ENCODE measurements around the gene MESD.
A peak's percentile ranks its signal among the peaks of the same experiment; 100 is the strongest.

The MESD gene

GRCh38 chr15:80937718-80938117 is 51.9 kb downstream of the MESD start:
- no peak for DNase-seq (ENCODE audit: low read depth)

DNA sequence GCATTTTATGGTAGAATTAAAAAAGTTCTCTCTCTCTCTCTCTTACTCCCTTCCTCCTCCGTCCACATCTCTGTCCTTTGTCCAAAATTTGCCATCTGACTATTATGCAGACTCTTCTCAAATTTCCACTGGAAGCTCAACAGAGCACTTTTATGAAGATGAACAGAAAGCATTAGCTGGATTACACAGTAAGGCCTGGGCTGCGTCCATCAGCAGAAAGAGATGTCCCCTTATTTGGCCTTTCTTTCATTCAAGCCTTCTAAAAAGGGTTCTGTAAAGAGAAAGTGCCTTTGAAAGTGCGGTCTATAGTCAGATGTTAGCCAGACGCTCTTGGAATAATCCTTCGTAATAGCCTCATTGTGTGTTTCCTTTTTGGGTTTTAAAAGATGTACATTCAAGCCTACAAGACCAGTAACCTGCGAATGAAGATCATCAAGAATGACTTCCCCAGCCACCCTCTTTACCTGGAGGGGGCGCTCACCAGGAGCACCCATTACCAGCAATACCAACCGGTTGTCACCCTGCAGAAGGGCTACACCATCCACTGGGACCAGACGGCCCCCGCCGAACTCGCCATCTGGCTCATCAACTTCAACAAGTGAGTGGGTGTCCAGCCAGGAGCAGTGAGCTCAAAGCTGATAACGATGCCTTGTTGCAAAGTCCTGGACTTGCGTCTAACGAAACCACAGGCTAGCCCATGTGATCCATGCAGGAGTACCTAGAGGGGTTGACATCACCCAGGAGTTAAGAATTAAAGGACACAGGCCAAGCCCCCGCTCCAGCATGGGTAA is 53.1 kb downstream of the MESD start:
- no peak for DNase-seq (ENCODE audit: low read depth)

DNA sequence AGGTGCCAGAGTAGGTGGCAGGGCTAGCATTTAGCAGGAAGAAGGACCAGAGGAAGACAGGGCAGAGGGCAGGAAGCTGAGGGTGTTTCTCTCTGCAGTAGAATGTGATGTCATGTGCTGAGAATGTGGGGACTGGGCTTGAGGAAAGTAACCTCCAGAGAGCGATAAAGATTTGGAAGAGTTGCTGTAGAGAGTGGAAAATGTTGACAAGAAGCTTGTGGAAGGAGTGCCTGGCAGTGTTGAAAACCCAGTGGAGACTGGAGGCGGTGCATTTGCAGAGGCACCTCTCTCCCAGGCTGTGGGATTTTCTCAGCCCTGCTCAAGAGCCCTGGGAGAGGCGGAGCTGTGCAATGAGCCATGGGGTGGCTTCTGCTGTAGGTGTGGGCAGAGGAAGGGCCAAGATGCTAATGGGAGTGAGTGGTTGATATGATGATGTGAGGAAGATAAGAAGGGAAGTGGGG is 54.8 kb downstream of the MESD start:
- peak; percentile 26 for DNase-seq (ENCODE audit: low read depth)

DNA sequence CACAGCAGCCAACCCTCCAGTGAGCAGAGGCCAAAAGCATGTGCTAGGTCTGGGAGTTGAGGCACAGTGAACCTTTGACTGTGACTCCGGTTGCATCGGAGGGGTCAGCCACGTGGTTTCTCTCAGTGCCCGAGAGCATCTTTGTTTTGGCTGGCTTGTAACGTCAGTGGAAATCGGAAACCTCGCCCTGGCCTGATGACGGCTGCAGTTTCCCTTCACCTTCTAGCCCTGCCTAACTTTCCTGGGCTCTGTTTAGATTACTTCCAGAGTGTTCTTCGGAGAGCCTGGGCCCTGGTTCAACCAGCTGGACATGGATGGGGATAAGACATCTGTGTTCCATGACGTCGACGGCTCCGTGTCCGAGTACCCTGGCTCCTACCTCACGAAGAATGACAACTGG is 56.6 kb downstream of the MESD start:
- DNase-seq (ENCODE audit: low read depth), result no peak

DNA sequence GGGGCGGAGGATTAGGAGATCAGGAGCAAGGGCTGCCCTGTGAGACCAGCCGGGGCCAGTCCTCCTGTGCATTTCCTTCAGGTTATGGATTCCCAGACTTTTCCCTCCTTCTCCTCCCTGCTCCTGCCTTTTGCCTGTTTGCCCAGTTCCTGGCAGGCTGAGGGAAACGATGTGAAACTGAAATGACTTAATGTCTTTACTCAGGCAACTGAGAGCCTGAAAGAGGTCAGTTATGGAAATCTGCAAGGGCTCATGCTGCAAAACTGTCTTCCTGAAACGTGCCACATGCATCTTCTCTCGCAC is 57.2 kb downstream of the MESD start:
- no peak for DNase-seq (ENCODE audit: low read depth)

GRCh38 chr15:80931721-80932512 is 57.7 kb downstream of the MESD start:
- DNase-seq (ENCODE audit: low read depth), result no peak

- DNase-seq (ENCODE audit: low read depth), result no peak
Observed at GRCh38 chr15:80931191-80931590, 58.4 kb downstream of the MESD start.

DNA sequence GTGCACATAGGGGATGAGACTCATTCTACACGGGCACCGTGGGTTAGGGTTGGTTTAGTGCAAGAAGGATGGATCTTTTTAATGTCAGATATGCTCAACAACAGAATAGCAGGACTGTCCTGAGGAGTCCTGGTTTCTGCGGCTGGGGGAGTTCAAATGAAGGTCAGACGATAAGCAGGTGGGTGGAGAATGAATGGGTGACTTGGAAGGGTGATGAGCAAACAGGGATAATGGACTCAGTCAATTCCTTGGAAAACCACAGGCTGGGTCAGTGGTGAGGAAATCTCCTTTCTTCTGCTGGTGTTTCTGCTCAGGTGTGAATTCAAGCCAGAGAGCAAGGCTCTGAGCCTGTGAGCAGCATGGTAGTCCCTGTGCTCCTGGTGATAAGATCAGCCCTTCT is 59.9 kb downstream of the MESD start:
- DNase-seq (ENCODE audit: low read depth), result no peak

DNA sequence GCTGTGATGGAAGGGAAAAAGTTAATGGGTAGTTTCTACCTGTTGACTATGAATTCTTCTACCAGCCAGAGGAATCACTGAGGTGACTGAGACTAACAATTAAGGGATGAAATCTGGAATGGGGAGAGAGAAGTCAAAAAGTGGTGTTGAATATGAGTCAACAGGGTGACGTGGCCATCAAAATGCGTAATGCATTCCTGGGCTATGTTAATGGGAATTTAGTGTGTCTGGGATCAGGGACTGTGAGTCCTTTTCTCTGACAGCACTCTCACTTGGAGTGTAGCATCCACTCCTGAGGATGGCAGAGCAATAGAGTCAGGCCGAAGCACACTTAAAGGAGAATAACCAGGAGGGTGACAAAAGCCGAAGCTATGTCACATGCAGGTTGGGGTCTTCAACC is 60.4 kb downstream of the MESD start:
- no peak for DNase-seq (ENCODE audit: low read depth)

GRCh38 chr15:80926126-80926525 is 63.5 kb downstream of the MESD start:
- no peak for DNase-seq (ENCODE audit: low read depth)

DNA sequence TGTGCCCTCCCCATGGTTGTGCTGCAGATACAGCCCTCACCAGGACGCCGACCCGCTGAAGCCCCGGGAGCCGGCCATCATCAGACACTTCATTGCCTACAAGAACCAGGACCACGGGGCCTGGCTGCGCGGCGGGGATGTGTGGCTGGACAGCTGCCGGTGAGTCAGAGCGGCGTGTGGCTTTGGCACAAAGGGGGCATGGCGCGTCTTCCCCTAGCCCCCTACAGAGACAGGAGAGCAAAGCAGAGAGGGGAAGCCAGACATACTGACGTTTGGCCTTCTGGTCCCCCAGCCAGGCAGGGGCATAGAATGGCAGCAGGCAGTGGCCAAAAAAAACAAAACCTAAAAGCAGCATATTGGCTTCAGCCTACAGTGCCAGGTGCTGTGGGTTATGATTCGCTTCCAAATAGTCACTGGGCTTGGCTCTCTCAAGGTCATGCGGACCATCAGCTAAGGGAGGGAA is 64.0 kb downstream of the MESD start:
- no peak for DNase-seq (ENCODE audit: low read depth)

GRCh38 chr15:80924278-80924677 is 65.3 kb downstream of the MESD start:
- DNase-seq (ENCODE audit: low read depth), result no peak

GRCh38 chr15:80923668-80924067 is 66.0 kb downstream of the MESD start:
- DNase-seq (ENCODE audit: low read depth), result no peak

DNA sequence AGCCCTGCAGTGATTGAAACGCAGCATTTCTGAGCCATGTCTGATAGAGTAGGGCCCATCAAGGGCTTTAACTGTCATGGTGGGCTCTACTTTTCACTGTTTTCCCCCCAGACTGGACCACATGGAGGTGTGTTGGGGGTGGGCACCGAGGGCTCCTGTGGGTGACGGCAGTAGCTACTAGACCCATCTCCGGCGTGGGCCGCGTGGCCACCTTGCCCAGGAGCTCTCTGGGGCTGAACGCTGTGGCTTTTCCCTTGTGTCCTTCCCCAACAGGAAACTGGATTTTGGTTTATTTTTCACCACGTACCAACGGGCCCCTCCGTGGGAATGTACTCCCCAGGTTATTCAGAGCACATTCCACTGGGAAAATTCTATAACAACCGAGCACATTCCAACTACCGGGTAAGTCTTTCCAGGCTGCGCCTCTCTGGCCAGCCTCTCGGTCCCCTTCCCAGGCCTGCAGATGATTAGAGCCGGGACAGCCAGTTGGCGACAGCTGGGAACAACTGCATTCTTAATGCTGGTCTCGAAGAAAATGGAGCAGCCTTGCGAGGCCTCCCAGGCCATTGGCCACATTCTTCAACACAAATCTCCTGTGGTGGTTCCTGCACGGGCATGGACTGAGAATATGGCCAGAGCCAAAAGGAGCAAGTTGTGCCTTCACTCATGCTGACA is 67.7 kb downstream of the MESD start:
- no peak for DNase-seq (ENCODE audit: low read depth)

- DNase-seq (ENCODE audit: low read depth), result no peak
Observed at GRCh38 chr15:80920271-80920699, 69.3 kb downstream of the MESD start.

GRCh38 chr15:80918196-80918783 is 71.3 kb downstream of the MESD start:
- no peak for DNase-seq (ENCODE audit: low read depth)

DNA sequence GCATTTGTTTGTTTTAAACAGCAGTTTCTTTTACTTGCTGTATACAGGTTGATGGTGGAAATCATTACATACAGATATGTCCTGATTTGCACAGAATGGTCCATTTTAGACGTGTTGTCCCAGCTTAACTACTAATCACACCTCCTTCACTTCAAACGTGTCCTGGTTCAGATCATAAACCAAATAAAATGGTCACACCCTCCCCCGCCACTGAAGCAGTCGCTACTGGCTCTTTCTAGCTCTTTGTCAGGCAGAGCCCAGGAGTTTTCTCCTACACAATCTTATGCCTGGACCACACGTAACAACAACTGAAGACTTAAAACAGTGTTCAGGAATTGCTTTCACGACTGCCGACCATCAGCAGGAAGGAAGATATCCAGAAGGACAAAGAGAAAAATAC is 73.6 kb downstream of the MESD start:
- DNase-seq (ENCODE audit: low read depth), result no peak

- no peak for DNase-seq (ENCODE audit: low read depth)
Observed at GRCh38 chr15:80915472-80915871, 74.1 kb downstream of the MESD start.

- no peak for DNase-seq (ENCODE audit: low read depth)
Observed at GRCh38 chr15:80913541-80913940, 76.1 kb downstream of the MESD start.

GRCh38 chr15:80912673-80913072 is 76.9 kb downstream of the MESD start:
- no peak for DNase-seq (ENCODE audit: low read depth)

DNA sequence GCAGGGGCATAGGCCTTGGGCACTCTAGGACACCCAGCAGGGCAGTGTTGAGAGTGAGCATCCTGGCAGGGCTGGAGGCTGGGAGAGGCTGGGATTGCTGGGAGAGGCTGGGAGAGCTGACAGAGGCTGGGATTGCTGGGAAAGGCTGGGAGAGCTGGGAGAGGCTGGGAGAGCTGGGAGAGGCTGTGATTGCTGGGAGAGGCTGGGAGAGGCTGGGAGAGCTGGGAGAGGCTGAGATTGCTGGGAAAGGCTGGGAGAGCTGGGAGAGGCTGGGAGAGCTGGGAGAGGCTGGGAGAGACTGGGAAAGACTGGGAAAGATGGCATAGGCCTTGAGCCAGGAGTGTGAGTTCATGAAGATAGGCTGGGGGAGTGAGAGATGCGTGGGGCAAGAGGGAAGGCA is 77.8 kb downstream of the MESD start:
- no peak for DNase-seq (ENCODE audit: low read depth)

- no peak for DNase-seq (ENCODE audit: low read depth)
Observed at GRCh38 chr15:80906159-80906766, 83.4 kb downstream of the MESD start.
